ENCODE results near the gene PADI3.

Gene PADI3

GRCh38 chr1:17234405-17234804 lies 14.5 kb upstream of the PADI3 start:
- TF ChIP-seq, protein P1, sequence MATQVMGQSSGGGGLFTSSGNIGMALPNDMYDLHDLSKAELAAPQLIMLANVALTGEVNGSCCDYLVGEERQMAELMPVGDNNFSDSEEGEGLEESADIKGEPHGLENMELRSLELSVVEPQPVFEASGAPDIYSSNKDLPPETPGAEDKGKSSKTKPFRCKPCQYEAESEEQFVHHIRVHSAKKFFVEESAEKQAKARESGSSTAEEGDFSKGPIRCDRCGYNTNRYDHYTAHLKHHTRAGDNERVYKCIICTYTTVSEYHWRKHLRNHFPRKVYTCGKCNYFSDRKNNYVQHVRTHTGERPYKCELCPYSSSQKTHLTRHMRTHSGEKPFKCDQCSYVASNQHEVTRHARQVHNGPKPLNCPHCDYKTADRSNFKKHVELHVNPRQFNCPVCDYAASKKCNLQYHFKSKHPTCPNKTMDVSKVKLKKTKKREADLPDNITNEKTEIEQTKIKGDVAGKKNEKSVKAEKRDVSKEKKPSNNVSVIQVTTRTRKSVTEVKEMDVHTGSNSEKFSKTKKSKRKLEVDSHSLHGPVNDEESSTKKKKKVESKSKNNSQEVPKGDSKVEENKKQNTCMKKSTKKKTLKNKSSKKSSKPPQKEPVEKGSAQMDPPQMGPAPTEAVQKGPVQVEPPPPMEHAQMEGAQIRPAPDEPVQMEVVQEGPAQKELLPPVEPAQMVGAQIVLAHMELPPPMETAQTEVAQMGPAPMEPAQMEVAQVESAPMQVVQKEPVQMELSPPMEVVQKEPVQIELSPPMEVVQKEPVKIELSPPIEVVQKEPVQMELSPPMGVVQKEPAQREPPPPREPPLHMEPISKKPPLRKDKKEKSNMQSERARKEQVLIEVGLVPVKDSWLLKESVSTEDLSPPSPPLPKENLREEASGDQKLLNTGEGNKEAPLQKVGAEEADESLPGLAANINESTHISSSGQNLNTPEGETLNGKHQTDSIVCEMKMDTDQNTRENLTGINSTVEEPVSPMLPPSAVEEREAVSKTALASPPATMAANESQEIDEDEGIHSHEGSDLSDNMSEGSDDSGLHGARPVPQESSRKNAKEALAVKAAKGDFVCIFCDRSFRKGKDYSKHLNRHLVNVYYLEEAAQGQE (IDR thresholded peaks at IDR 0.05; ENCODE audit: insufficient read depth in 1 of 2, low read depth in 2 of 2, low read length in 2 of 2), result no peak
- TF ChIP-seq FOXP2 (optimal IDR thresholded peaks at IDR 0.05; ENCODE audit: borderline replicate concordance, extremely low read depth, extremely low read length, insufficient read depth), result no peak
- TF ChIP-seq TAF1 (IDR thresholded peaks at IDR 0.05; ENCODE audit: borderline replicate concordance, insufficient read depth, low read length), result no peak

DNA sequence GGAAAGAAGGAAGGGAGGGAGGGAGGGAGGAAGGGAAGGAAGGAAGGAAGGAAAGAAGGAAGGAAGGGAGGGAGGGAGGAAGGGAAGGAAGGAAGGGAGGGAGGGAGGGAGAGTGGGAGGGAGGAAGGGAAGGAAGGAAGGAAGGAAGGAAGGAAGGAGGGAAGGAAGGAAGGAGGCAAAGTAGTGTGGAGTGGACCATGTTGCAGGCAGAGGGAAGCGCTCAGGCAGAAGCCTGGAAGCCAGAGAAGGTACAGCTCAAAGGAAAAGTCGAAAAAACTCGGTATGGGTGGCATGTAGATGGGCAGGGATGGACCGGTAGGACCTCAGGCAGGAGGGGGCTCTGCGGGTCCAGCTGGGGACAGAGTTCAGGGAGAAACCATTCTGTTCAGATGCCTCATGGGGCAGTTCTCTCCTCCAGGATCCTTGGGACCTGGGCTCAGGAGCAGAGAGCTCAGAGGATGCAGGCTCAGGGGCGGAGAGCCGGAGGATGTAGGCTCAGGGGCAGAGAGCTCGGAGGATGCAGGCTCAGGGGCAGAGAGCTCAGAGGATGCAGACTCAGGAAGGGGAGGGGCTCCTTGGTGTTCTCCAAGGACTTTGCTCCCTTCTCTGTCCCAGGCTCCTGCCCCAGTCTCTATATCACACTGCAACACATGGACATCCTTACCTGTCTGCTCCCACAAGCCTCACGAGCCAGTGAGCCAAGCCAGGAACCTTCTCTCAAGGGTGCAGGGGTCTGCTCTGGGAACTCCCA lies 13.6 kb upstream of the PADI3 start:
- no peak for TF ChIP-seq FOXP2 (optimal IDR thresholded peaks at IDR 0.05; ENCODE audit: borderline replicate concordance, extremely low read depth, extremely low read length, insufficient read depth)

DNA sequence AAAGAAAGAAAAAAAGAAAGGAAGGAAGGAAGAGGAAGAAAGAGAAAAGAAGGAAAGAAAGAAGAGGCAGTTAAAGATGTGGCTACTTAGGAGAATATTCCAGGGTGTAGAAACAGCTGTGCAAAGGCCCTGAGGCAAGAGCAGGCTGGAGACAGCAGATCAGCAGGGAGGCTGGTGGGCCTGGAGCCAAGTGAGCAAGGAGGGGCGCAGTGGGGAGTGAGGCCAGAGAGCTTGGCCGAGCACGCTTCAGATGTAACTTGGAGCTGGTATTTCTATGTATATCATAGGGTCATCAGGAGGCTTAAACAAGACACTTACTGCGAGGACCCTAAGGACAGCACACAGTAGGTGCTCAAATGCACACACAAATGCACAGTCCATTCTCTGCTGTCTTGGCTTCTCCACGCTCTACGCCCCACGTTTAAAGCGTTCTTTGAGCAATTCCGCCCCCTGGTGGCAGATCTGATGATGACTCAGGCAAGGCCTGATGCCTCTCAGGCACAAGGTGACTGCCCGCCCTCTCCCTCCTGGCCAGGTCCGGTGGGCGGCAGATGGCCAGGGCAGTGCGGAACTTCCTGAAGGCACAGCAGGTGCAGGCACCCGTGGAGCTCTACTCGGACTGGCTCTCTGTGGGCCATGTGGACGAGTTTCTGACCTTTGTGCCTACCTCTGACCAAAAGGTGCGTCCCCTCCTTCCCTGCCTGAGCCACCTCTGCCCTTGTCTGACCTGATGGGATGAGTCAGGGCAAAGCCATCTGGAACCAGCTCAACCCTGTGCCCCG lies 11.9 kb upstream of the PADI3 start:
- TF ChIP-seq POLR2AphosphoS5 (IDR thresholded peaks at IDR 0.05; ENCODE audit: low read depth, low read length) (no peak), FOXP2 (optimal IDR thresholded peaks at IDR 0.05; ENCODE audit: borderline replicate concordance, extremely low read depth, extremely low read length, insufficient read depth) (no peak), SIN3A (IDR thresholded peaks at IDR 0.05; ENCODE audit: borderline replicate concordance, insufficient read depth, low read length) (no peak), TAF1 (IDR thresholded peaks at IDR 0.05; ENCODE audit: borderline replicate concordance, insufficient read depth, low read length) (no peak)
- TF ChIP-seq, protein P1 (IDR thresholded peaks at IDR 0.05; ENCODE audit: insufficient read depth in 1 of 2, low read depth in 2 of 2, low read length in 2 of 2), result no peak

GRCh38 chr1:17237561-17237903 lies 11.4 kb upstream of the PADI3 start:
- TF ChIP-seq FOXP2 (optimal IDR thresholded peaks at IDR 0.05; ENCODE audit: borderline replicate concordance, extremely low read depth, extremely low read length, insufficient read depth), result no peak
- no peak for TF ChIP-seq POLR2AphosphoS5 (IDR thresholded peaks at IDR 0.05; ENCODE audit: low read depth, low read length)
- no peak for TF ChIP-seq TAF1 (IDR thresholded peaks at IDR 0.05; ENCODE audit: borderline replicate concordance, insufficient read depth, low read length)
- TF ChIP-seq, protein P1 (IDR thresholded peaks at IDR 0.05; ENCODE audit: insufficient read depth in 1 of 2, low read depth in 2 of 2, low read length in 2 of 2), result no peak
- TF ChIP-seq SIN3A (IDR thresholded peaks at IDR 0.05; ENCODE audit: borderline replicate concordance, insufficient read depth, low read length), result no peak

- TF ChIP-seq, protein P1 (IDR thresholded peaks at IDR 0.05; ENCODE audit: insufficient read depth in 1 of 2, low read depth in 2 of 2, low read length in 2 of 2), result no peak
- TF ChIP-seq FOXP2 (optimal IDR thresholded peaks at IDR 0.05; ENCODE audit: borderline replicate concordance, extremely low read depth, extremely low read length, insufficient read depth) (no peak), SIN3A (IDR thresholded peaks at IDR 0.05; ENCODE audit: borderline replicate concordance, insufficient read depth, low read length) (no peak), POLR2AphosphoS5 (IDR thresholded peaks at IDR 0.05; ENCODE audit: low read depth, low read length) (no peak), TAF1 (IDR thresholded peaks at IDR 0.05; ENCODE audit: borderline replicate concordance, insufficient read depth, low read length) (no peak)
Measured at GRCh38 chr1:17239420-17239819, 9.5 kb upstream of the PADI3 start.

Data from PFSK-1 (cell line).